Stimulated activated CD4-positive, alpha-beta T cell treated with anti-CD3 and anti-CD28 coated beads, Interleukin-12 subunit alpha, Interleukin-12 subunit beta, amount 100 ng/mL, for 48 hours (primary cell): Measurements from ENCODE around the gene SCYGR2.
"Not testable (repeated sequence)": the region's sequence is repeated elsewhere in the genome, so short reads cannot be mapped to it uniquely, and the experiment has no call there.

Experiments
- DNase-seq, 3 donors: peaks; one replicate each; pipeline ENCODE4 v3.0.0-alpha.2; 2020; ENCODE audit warnings: low read depth in 2 of 3, low spot score in 1 of 3

The SCYGR2 gene

GRCh38 chr2:227598835-227599503, at the start of gene SCYGR2:
Gene SCYGR2 (plus strand): TSS chr2:227598893. CDS start chr2:227598893, 0 bp downstream.
- not testable (repeated sequence) for DNase-seq

- DNase-seq, result no peak
These were observed 46.9 kb upstream of the SCYGR2 start for GRCh38 chr2:227551836-227552235.

- DNase-seq, result no peak
These were observed 36.1 kb upstream of the SCYGR2 start for GRCh38 chr2:227562581-227562980.

- DNase-seq, result no peak
These were observed 33.6 kb upstream of the SCYGR2 start for GRCh38 chr2:227565080-227565479.

- no peak for DNase-seq
These were observed 32.7 kb upstream of the SCYGR2 start for GRCh38 chr2:227566012-227566411.

- no peak for DNase-seq
These were observed 29.9 kb upstream of the SCYGR2 start for GRCh38 chr2:227568852-227569169.

GRCh38 chr2:227570615-227571014, 28.1 kb upstream of the SCYGR2 start:
- DNase-seq, result no peak

- no peak for DNase-seq
These were observed 22.6 kb upstream of the SCYGR2 start for GRCh38 chr2:227576110-227576509.

- DNase-seq, result no peak
These were observed 21.9 kb upstream of the SCYGR2 start for GRCh38 chr2:227576812-227577211.

- DNase-seq, result no peak
These were observed 21.1 kb upstream of the SCYGR2 start for GRCh38 chr2:227577555-227577954.

- no peak for DNase-seq
These were observed 20.1 kb upstream of the SCYGR2 start for GRCh38 chr2:227578642-227579041.

- DNase-seq, result no peak
These were observed 18.9 kb upstream of the SCYGR2 start for GRCh38 chr2:227579791-227580190.

GRCh38 chr2:227582369-227582768, 16.3 kb upstream of the SCYGR2 start:
- DNase-seq, result no peak

- no peak for DNase-seq
These were observed 5.9 kb upstream of the SCYGR2 start for GRCh38 chr2:227592694-227593387.

- no peak for DNase-seq
These were observed 2.9 kb upstream of the SCYGR2 start for GRCh38 chr2:227595797-227596196.

- DNase-seq, result no peak
These were observed 1.7 kb upstream of the SCYGR2 start for GRCh38 chr2:227597036-227597435.

- DNase-seq, result no peak
These were observed 695 bp upstream of the SCYGR2 start for GRCh38 chr2:227597998-227598397.

- DNase-seq, result no peak
These were observed 3.7 kb downstream of the SCYGR2 start for GRCh38 chr2:227602358-227602757.

- DNase-seq, result no peak
These were observed 7.8 kb downstream of the SCYGR2 start for GRCh38 chr2:227606476-227606875.

- no peak for DNase-seq
These were observed 9.2 kb downstream of the SCYGR2 start for GRCh38 chr2:227607941-227608340.

- DNase-seq, result no peak
These were observed 10.1 kb downstream of the SCYGR2 start for GRCh38 chr2:227608561-227609338.

GRCh38 chr2:227610123-227610522, 11.4 kb downstream of the SCYGR2 start:
- DNase-seq, result no peak
